KMS-11 (cell line): ENCODE data around the gene INTU.

Experiments
- H2AFZ ChIP-seq: fragments of 200-600 bp; sonication (generic); 2 replicates; pipeline ENCODE4 v1.6.1; 2016; ENCODE audit warnings: antibody characterized with exemption, mixed run types, low read depth
- H3K27ac ChIP-seq: fragments of 200-600 bp; sonication (generic); 2 replicates; pipeline ENCODE4 v1.6.1; 2016; ENCODE audit warnings: mild to moderate bottlenecking, mixed run types
- H3K27me3 ChIP-seq: fragments of 200-600 bp; sonication (generic); 2 replicates; pipeline ENCODE4 v1.6.1; 2017; ENCODE audit warnings: mild to moderate bottlenecking, low read depth, mixed run types, moderate library complexity; ENCODE audit not compliant: insufficient read depth
- H3K36me3 ChIP-seq: fragments of 200-600 bp; sonication (generic); 2 replicates; pipeline ENCODE4 v1.6.1; 2017; ENCODE audit warnings: mild to moderate bottlenecking, mixed run types; ENCODE audit not compliant: insufficient read depth
- H3K4me1 ChIP-seq: fragments of 200-600 bp; sonication (generic); 2 replicates; pipeline ENCODE4 v1.6.1; 2016; ENCODE audit warnings: mild to moderate bottlenecking, low read depth, mixed run types; ENCODE audit not compliant: poor library complexity, severe bottlenecking
- H3K4me2 ChIP-seq: fragments of 200-600 bp; sonication (generic); 2 replicates; pipeline ENCODE4 v1.7.0; 2016; ENCODE audit warnings: mild to moderate bottlenecking, mixed run types
- H3K4me3 ChIP-seq: fragments of 200-600 bp; sonication (generic); IDR thresholded peaks from 2 replicates; pipeline ENCODE4 v1.6.1; 2017; ENCODE audit warnings: low read depth, low read length, mixed read lengths; ENCODE audit not compliant: insufficient read depth
- H3K79me2 ChIP-seq: fragments of 200-600 bp; sonication (generic); 2 replicates; pipeline ENCODE4 v1.6.1; 2016; ENCODE audit warnings: low read depth, mixed run types; ENCODE audit not compliant: insufficient read depth
- H3K9ac ChIP-seq: fragments of 200-600 bp; sonication (generic); 2 replicates; pipeline ENCODE4 v1.6.1; 2016; ENCODE audit warnings: mild to moderate bottlenecking, mixed run types
- H4K20me1 ChIP-seq: fragments of 200-600 bp; sonication (generic); 2 replicates; pipeline ENCODE4 v1.6.1; 2016; ENCODE audit warnings: mild to moderate bottlenecking, mixed run types; ENCODE audit not compliant: insufficient read depth
- TF ChIP-seq, protein P1 (sequence below): fragments of 200-600 bp; sonication (generic); conservative IDR thresholded peaks from 2 replicates; pipeline ENCODE4 v1.6.1; 2017; ENCODE audit warnings: low read depth, mild to moderate bottlenecking, antibody characterized with exemption, low read length, moderate library complexity, mixed read lengths

The INTU gene

GRCh38 chr4:127747883-127748282 is 115.1 kb downstream of the INTU start:
- Histone ChIP-seq H3K9ac (no peak overlapping the region), H4K20me1 (no peaks in the 10 kb centered on the region), H3K36me3 (0 out of 2 replicates have a peak, but pooled peaks cover 6% of the 10 kb centered on the region), H3K27me3 (no peaks in the 10 kb centered on the region), H3K4me3 (no peak overlapping the region), H3K4me2 (no peak overlapping the region), H3K79me2 (no peaks in the 10 kb centered on the region), H3K27ac (no peak overlapping the region), H2AFZ (no peak overlapping the region), H3K4me1 (no peaks in the 10 kb centered on the region)
- TF ChIP-seq, protein P1, sequence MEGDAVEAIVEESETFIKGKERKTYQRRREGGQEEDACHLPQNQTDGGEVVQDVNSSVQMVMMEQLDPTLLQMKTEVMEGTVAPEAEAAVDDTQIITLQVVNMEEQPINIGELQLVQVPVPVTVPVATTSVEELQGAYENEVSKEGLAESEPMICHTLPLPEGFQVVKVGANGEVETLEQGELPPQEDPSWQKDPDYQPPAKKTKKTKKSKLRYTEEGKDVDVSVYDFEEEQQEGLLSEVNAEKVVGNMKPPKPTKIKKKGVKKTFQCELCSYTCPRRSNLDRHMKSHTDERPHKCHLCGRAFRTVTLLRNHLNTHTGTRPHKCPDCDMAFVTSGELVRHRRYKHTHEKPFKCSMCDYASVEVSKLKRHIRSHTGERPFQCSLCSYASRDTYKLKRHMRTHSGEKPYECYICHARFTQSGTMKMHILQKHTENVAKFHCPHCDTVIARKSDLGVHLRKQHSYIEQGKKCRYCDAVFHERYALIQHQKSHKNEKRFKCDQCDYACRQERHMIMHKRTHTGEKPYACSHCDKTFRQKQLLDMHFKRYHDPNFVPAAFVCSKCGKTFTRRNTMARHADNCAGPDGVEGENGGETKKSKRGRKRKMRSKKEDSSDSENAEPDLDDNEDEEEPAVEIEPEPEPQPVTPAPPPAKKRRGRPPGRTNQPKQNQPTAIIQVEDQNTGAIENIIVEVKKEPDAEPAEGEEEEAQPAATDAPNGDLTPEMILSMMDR: no peak

- H4K20me1 ChIP-seq: no peaks in the 10 kb centered on the region
- H3K27me3 ChIP-seq: no peaks in the 10 kb centered on the region
- 0 out of 2 replicates have a peak, but pooled peaks cover 6% of the 10 kb centered on the region for H3K36me3 ChIP-seq
- no peak overlapping the region for H3K27ac ChIP-seq
- no peak overlapping the region for H3K9ac ChIP-seq
- TF ChIP-seq, protein P1: no peak
- H3K4me1 ChIP-seq: no peaks in the 10 kb centered on the region
- no peak overlapping the region for H2AFZ ChIP-seq
- H3K4me3 ChIP-seq: no peak overlapping the region
- H3K4me2 ChIP-seq: no peak overlapping the region
- H3K79me2 ChIP-seq: no peaks in the 10 kb centered on the region
These were observed 116.2 kb downstream of the INTU start for GRCh38 chr4:127748957-127749356.

GRCh38 chr4:127756906-127757305 is 124.1 kb downstream of the INTU start:
- Histone ChIP-seq H2AFZ (no peak overlapping the region), H3K27ac (no peak overlapping the region), H3K4me3 (no peak overlapping the region), H3K36me3 (no peaks in the 10 kb centered on the region), H3K79me2 (no peaks in the 10 kb centered on the region), H4K20me1 (no peaks in the 10 kb centered on the region), H3K27me3 (no peaks in the 10 kb centered on the region), H3K9ac (no peak overlapping the region), H3K4me1 (peaks cover 9% of the 10 kb centered on the region), H3K4me2 (no peak overlapping the region)
- TF ChIP-seq, protein P1: no peak

DNA sequence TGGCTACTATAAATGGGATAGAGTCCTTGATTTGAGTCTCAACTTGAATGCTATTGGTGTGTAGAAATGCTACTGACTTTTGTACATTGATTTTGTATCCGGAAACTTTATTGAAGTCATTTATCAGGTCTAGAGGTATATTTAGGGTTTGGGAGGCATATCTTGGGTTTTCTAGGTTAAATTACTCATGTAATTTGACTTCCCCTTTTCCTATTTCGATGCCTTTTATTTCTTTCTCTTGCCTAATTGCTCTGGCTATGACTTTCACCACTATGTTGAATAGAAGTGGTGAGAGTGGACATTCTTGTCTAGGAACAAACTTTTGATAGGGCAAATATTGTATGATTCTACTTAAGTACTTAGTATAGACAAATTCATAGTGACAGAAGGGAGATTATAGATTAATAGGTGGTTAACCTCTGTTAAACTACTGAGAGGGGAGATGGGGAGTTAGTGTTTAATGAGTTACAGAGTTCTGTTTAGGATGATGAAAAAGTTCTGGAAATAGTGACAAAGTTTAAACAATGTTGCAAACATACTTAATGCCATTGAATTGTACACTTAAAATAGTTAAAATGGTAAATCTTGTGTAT is 126.6 kb downstream of the INTU start:
- H3K4me1 ChIP-seq: peaks cover 5% of the 10 kb centered on the region
- no peak overlapping the region for H3K4me2 ChIP-seq
- no peak overlapping the region for H2AFZ ChIP-seq
- TF ChIP-seq, protein P1: no peak
- H3K79me2 ChIP-seq: no peaks in the 10 kb centered on the region
- H3K4me3 ChIP-seq: no peak overlapping the region
- H3K36me3 ChIP-seq: no peaks in the 10 kb centered on the region
- H3K27ac ChIP-seq: no peak overlapping the region
- no peaks in the 10 kb centered on the region for H3K27me3 ChIP-seq
- no peak overlapping the region for H3K9ac ChIP-seq
- no peaks in the 10 kb centered on the region for H4K20me1 ChIP-seq
